Measurements from ENCODE around the gene PAK1IP1.
"Not testable (repeated sequence)": the region's sequence is repeated elsewhere in the genome, so short reads cannot be mapped to it uniquely, and the experiment has no call there.

The PAK1IP1 gene

DNA sequence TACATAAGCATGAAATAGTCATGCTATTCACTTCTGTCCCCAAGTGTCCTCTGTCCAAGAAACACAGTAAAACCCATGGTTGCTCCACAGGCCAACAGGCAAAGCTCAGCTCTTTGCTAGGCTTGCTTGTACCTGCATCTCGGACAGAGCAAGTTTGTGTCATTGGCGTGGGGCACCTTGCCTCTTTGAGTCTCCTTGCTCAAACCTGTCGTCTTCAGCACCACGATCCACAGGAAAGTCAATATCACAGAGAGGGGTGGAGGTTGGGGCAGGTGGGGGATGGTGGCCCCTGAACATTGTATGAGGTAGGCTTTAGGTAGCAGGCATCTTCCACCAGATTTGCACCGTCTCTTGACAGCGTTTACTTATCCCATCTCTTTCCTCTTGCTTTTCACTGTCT is 48.7 kb downstream of the PAK1IP1 start:
- DNase-seq (ENCODE audit: low read depth): no peak

DNA sequence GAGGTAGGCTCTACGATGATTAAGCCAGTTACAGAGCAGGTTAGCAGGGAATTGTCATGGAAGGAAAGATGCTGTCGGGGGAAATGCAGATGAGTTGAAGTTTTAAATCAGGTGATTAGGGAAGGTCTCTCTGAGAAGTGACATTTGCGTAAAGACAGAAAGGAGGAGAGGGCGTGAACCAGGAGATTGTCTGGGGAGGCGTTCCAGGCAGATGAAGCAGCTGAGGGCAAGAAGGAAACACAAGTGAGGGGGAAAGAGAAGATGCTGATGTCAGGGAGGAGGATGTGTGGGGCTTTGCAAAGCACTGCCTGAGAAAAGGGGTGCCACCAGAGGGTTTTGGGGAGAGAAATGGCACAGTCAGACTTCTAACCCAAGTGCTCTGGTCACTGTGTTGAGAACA is 50.3 kb downstream of the PAK1IP1 start:
- no peak for DNase-seq (ENCODE audit: low read depth)

DNA sequence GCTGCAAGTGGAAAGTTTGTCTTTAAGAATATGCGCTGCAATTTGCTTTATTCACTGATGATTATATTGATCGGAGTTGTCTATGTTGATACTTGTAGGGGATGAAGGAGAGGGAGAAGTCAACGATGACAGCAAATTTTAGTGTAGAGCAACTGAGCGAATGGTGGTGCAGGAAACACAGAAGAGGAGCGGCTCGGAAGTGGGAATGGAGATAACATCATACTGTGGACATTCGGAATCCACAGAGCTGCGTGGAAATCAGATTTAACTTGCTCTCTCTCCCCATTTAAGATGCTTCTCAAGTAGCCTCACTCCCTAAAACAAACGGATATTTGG is 52.1 kb downstream of the PAK1IP1 start:
- no peak for DNase-seq (ENCODE audit: low read depth)

DNA sequence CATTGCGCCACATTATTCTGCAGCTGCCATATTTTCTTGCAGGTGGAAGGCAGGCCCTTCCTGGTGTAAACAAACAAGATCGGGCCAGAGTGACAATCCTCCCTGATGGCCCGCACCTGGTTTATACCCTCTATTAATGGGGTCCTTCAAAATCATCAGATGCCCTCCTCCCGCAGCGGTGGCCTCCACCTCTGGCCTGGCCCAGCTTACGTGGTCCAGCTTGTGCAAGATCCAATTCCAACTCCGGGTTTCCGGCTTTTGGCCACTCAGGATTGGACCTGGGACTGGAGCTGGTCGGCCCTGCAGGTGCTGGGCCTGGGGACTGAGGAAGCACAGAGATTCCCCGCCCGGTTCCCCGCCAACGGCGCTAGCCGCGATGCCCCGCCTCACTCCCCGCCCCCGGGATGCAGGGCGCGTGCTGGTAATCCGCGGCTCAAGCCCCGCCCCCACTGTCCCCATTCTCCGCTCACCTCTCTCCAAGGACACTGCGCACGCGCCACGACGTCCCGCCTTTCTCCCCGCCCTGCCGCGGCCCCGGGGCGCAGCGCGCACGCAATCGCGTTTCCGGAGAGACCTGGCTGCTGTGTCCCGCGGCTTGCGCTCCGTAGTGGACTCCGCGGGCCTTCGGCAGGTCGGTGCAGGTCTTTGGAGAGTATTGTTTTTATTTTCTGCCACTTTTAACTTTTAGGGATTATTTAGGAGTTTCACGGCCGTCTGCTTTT is 52.6 kb downstream of the PAK1IP1 start, which contains the start of gene TMEM14B:
Gene TMEM14B, plus strand, starts transcription at position 555 of the 722 bp plus-strand sequence. CDS start 1,441 bp downstream, outside the sequence.
- DNase-seq (ENCODE audit: low read depth): peak; percentile 89

DNA sequence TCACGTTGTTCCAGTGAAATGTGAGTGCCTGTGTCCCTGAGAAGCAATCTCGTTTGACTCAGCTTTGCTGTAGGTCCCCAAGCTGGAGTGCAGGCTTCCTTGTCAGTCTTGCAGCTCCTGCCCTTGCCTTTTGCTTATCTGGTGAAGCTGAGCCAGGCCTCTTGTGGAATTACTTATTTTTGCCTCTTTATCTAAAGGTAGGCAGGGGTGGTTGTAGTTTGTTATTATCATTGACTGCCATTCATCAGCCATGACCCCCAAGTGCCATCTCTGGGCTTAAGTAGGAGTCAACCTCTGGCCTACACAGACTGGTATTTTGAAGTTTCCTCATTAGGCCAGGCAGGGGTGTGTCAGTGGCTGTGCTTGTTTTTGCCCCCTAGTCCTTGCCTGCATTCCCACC is 55.0 kb downstream of the PAK1IP1 start:
- DNase-seq (ENCODE audit: low read depth): no peak

DNA sequence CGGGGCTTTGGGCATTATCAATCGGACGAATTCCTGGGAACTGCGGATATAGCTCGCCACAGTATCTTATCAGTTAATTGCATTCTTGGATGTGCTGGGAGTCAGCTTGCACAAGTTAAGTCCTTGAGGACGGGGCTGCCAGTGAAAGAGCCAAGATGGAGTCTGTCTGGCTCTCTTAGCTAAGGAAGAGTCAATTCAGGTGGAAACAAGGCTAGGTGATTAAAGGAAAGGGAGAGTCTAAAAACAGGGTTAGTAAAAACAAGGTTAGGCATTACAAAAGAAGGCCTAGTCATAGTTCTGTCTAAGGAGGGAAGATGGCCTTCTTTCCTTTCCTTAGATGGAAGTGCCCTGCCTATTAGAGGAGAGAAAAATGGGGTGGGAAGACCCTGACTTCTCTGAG is 55.8 kb downstream of the PAK1IP1 start:
- DNase-seq (ENCODE audit: low read depth): not testable (repeated sequence)

DNA sequence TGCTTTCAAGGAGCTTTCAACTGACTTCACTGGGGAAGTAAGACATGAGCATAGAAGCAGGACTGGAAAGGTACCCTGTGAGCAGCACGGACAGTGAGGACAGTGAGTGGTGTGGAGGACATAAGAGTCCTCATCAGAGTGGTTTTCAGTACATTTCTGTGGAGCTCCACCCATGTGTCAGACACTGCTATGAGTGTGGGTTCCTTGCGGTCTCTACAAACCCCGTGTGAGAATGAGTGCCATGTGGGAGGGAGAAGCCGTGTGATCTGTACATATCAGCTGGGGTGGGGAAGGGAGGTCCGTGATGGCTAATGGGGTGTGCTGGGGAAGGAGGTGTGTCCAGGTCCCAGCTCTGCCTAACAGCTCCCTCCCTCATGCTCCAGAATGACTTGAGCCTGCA is 57.0 kb downstream of the PAK1IP1 start:
- not testable (repeated sequence) for DNase-seq (ENCODE audit: low read depth)

DNA sequence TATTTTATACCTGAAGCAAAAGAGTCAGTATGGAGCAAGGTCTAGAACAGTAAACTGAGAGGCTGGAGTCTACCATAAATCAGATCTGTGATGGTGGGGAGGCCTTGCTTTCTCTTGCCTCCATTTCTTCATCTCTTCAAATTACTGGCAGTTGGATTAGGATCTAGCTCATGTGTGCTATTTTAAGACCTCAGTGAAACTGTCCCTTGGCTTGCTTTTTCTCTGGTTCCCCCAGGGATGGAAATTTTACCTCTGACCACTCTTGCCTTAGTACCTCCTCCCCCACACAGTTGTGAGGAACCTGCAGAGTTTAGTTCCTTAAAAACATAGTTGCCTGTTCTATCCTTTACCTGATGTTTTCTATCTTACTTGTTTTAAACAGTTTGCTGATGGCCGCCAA is 61.3 kb downstream of the PAK1IP1 start:
- DNase-seq (ENCODE audit: low read depth): no peak

All from GM04504 (cell line).